HG02938 (cell line): ENCODE measurements around the gene FHL3.

Experiments used
- ATAC-seq: cut with Tn5 transposase; IDR thresholded peaks from one replicate; pipeline ENCODE4 v1.9.1; 2021; ENCODE audit warnings: mild to moderate bottlenecking, moderate library complexity; ENCODE audit not compliant: unreplicated experiment

The FHL3 gene

GRCh38 chr1:37947364-37947763, 58.0 kb downstream of the FHL3 start:
- no peak for ATAC-seq
